ENCODE measurements around the gene PRDM15. TPM values are rescaled to one million over a fixed set of nuclear protein-coding genes. Genes with fewer than 3 reads are reported as not detected.

PRDM15 gene
- total and polyA plus RNA-seq, 2 experiments from 2014 or later: 3.0 to 10.6 TPM

- H3F3A ChIP-seq (replicated peaks; ENCODE audit: low read depth): peaks cover 3% of the 10 kb centered on the region; the same call in 1 of the 2 replicates
- no peaks in the 10 kb centered on the region; the same call in 2 of the 3 replicates for H3K36me3 Mint-ChIP-seq (ENCODE audit: low read depth)
- no peak overlapping the region for H3K4me3 ChIP-seq
- H3K79me2 ChIP-seq (replicated peaks; ENCODE audit: insufficient read depth): peaks cover 34% of the 10 kb centered on the region
- peak overlapping the region; percentile 77 for H3K4me3 Mint-ChIP-seq
- H3K27me3 Mint-ChIP-seq (ENCODE audit: insufficient read depth, low read depth, poor library complexity): peaks cover 93% of the 10 kb centered on the region
- H3K4me1 ChIP-seq (ENCODE audit: insufficient read depth): peaks cover 70% of the 10 kb centered on the region
- no peak overlapping the region for H2AFZ ChIP-seq
- H3K27ac Mint-ChIP-seq: no peak overlapping the region
- H3K4me1 Mint-ChIP-seq: peaks cover 75% of the 10 kb centered on the region
- 0 out of 3 replicates have a peak, but pooled peaks cover 2% of the 10 kb centered on the region for H3K9me3 Mint-ChIP-seq
- TF ChIP-seq CREB1 (CRISPR knock-in tag; IDR thresholded peaks at IDR 0.05; ENCODE audit: low read depth) (no peak), STAT1 (IDR thresholded peaks at IDR 0.05; ENCODE audit: unreplicated experiment) (no peak), EZH2 (IDR thresholded peaks at IDR 0.05; ENCODE audit: low read depth, unreplicated experiment) (no peak), POLR2AphosphoS5 (IDR thresholded peaks at IDR 0.05; ENCODE audit: low read depth) (no peak), EZH2phosphoT487 (IDR thresholded peaks at IDR 0.05; ENCODE audit: unreplicated experiment) (no peak), JUNB (IDR thresholded peaks at IDR 0.05; ENCODE audit: unreplicated experiment) (no peak), NANOG (IDR thresholded peaks at IDR 0.05; ENCODE audit: borderline replicate concordance) (no peak), ZNF331 (CRISPR knock-in tag; IDR thresholded peaks at IDR 0.05; ENCODE audit: low read depth) (no peak), REST (IDR thresholded peaks at IDR 0.05; ENCODE audit: unreplicated experiment) (no peak)
- peaks cover 22% of the 10 kb centered on the region for H4K20me1 ChIP-seq (replicated peaks; ENCODE audit: insufficient read depth)
- ATAC-seq (no peak), DNase-seq (ENCODE audit: low spot score) (no peak)
- no peak overlapping the region for H3K27ac ChIP-seq (ENCODE audit: low read depth)
- H3K27me3 ChIP-seq (ENCODE audit: insufficient read depth): peaks cover 96% of the 10 kb centered on the region
- H3K4me2 ChIP-seq: peak overlapping the region; percentile 93
- no peaks in the 10 kb centered on the region for H3K9me2 ChIP-seq (ENCODE audit: insufficient read depth)
- no peaks in the 10 kb centered on the region; the same call in 1 of the 2 replicates for H3K36me3 ChIP-seq (ENCODE audit: insufficient read depth)
Measured at GRCh38 chr21:41764558-41765419, 114.4 kb downstream of the PRDM15 start.

GRCh38 chr21:41763996-41764395 is 115.1 kb downstream of the PRDM15 start:
- peaks cover 68% of the 10 kb centered on the region for H3K4me1 ChIP-seq (ENCODE audit: insufficient read depth)
- no peak for TF ChIP-seq ZNF462 (CRISPR knock-in tag; IDR thresholded peaks at IDR 0.05)
- TF ChIP-seq POLR2AphosphoS5 (IDR thresholded peaks at IDR 0.05; ENCODE audit: low read depth): no peak
- TF ChIP-seq JUNB (IDR thresholded peaks at IDR 0.05; ENCODE audit: unreplicated experiment): no peak
- no peak for TF ChIP-seq NANOG (IDR thresholded peaks at IDR 0.05; ENCODE audit: borderline replicate concordance)
- no peak for TF ChIP-seq EZH2 (IDR thresholded peaks at IDR 0.05; ENCODE audit: low read depth, unreplicated experiment)

More at GRCh38 chr21:41763996-41764395, 115.1 kb downstream of the PRDM15 start:
- Histone ChIP-seq H3F3A (replicated peaks; ENCODE audit: low read depth) (peaks cover 3% of the 10 kb centered on the region; the same call in 1 of the 2 replicates), H4K20me1 (replicated peaks; ENCODE audit: insufficient read depth) (peaks cover 21% of the 10 kb centered on the region), H3K79me2 (replicated peaks; ENCODE audit: insufficient read depth) (peaks cover 41% of the 10 kb centered on the region), H3K27me3 (ENCODE audit: insufficient read depth) (peaks cover 90% of the 10 kb centered on the region), H2AFZ (no peak overlapping the region), H3K36me3 (ENCODE audit: insufficient read depth) (no peaks in the 10 kb centered on the region; the same call in 1 of the 2 replicates), H3K4me2 (peak overlapping the region; percentile 93), H3K27ac (ENCODE audit: low read depth) (no peak overlapping the region), H3K4me3 (peak overlapping the region; percentile 57), H3K9me2 (ENCODE audit: insufficient read depth) (no peaks in the 10 kb centered on the region)
- Mint-ChIP-seq H3K9me3 (0 out of 3 replicates have a peak, but pooled peaks cover 2% of the 10 kb centered on the region), H3K27me3 (ENCODE audit: insufficient read depth, low read depth, poor library complexity) (peaks cover 87% of the 10 kb centered on the region), H3K27ac (no peak overlapping the region), H3K4me1 (peaks cover 75% of the 10 kb centered on the region), H3K36me3 (ENCODE audit: low read depth) (no peaks in the 10 kb centered on the region; the same call in 2 of the 3 replicates), H3K4me3 (peak overlapping the region; percentile 17; the same call in 1 of the 3 replicates)
- DNase-seq (ENCODE audit: low spot score) (no peak), ATAC-seq (no peak)

Measured in GM23338 (cell line).